GM19467 (cell line): ENCODE data around the gene DCUN1D1.

ENCODE experiments used
- ATAC-seq: cut with Tn5 transposase; IDR thresholded peaks from one replicate; pipeline ENCODE4 v1.9.1; 2021; ENCODE audit warnings: mild to moderate bottlenecking, moderate library complexity; ENCODE audit not compliant: unreplicated experiment

DCUN1D1 gene

GRCh38 chr3:182973047-182973446, 7.3 kb downstream of the DCUN1D1 start:
- no peak for ATAC-seq

- ATAC-seq = no peak
Observed at GRCh38 chr3:182972387-182972786, 8.0 kb downstream of the DCUN1D1 start.

DNA sequence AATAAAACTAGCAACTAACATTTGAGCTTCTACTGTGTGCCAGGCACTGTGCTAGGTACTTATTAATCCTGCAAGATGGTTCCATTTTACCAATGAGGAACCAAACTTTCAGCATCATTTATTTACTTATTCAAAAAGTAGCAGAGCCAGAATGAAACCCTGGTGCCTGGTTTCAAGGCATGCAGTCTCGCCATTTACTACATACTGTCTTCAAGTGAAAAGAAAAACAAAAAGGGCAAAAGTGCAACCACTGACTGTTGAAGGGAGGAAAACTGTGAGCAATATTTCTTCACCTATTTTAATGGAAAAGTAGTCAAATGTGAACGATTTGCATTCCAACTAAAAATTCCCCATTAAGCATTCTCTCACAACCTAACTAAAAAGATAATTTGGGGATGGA, 8.7 kb downstream of the DCUN1D1 start:
- no peak for ATAC-seq

- ATAC-seq = no peak
Observed at GRCh38 chr3:182970811-182971418, 9.4 kb downstream of the DCUN1D1 start.

- ATAC-seq = no peak
Observed at GRCh38 chr3:182969853-182970252, 10.5 kb downstream of the DCUN1D1 start.

- ATAC-seq = no peak
Observed at GRCh38 chr3:182969277-182969676, 11.1 kb downstream of the DCUN1D1 start.

DNA sequence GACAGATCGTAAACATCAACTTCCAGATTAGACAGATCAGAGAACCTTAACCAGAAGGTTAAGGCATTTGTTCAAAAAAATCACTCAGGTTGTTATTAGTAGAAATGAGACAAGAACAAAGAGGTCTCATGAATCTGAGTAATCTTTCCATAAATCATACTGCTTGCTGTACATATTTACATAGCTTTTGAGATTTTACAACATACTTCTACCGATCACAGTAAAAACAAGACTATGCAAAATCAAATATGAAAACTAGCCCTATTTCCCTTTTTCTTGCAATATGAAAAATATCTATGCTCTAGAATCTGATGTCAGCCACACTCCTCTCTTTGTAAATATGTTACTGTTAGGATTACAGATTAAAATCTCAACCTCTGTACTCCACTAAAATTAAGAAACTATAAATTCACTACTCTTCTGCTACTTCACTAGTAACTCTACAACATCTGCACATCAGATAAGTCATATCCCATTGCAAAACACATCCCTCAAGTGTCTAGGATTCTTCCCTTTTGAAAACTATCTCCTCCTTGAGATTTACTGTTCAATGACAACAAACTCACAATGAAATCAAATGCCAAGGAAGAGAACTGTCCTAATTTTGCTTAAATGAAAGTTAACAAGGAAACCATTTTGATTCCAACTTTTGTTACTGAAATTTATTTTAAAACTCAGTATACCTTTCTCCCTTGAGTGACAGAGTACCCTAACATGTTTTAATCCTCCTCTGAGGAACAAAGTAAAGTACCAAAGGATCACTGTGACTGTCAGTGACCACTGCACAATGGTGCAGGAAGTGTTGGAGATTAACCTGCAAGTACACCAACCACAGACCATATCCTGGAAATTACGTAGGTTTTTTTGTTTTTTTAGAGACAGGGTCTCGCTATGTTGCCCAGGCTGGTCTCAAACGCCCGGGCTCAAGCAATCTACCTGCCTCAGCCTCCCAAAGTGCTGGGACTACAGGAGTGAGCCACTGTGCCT, 12.8 kb downstream of the DCUN1D1 start:
- peak; percentile 64 for ATAC-seq

GRCh38 chr3:182965861-182966366, 14.4 kb downstream of the DCUN1D1 start:
- no peak for ATAC-seq

- no peak for ATAC-seq
Observed at GRCh38 chr3:182964179-182964578, 16.2 kb downstream of the DCUN1D1 start.

DNA sequence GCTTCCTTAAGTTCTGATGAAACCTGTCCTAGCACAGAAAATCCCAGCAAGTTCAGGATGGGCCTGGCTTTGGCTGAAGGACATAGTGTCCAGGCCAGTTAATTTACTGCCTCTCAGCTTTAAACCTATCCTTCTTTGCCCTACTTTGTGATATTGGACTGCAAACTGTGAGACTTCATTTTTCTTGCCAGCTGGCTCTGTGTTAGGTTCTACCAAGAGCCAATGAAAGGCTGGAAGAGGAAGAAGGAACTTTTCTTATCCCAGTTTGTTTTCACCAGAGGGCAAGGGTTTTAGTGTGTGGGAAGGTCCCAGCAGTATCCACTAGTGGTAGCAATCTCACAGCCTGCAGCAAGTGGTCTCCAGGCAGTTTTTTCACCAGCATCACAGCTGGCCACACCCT, 18.2 kb downstream of the DCUN1D1 start:
- ATAC-seq = no peak

GRCh38 chr3:182959474-182960350, 20.6 kb downstream of the DCUN1D1 start:
- no peak for ATAC-seq

GRCh38 chr3:182957676-182958266, 22.6 kb downstream of the DCUN1D1 start:
- no peak for ATAC-seq

- ATAC-seq = no peak
Observed at GRCh38 chr3:182957226-182957625, 23.1 kb downstream of the DCUN1D1 start.

DNA sequence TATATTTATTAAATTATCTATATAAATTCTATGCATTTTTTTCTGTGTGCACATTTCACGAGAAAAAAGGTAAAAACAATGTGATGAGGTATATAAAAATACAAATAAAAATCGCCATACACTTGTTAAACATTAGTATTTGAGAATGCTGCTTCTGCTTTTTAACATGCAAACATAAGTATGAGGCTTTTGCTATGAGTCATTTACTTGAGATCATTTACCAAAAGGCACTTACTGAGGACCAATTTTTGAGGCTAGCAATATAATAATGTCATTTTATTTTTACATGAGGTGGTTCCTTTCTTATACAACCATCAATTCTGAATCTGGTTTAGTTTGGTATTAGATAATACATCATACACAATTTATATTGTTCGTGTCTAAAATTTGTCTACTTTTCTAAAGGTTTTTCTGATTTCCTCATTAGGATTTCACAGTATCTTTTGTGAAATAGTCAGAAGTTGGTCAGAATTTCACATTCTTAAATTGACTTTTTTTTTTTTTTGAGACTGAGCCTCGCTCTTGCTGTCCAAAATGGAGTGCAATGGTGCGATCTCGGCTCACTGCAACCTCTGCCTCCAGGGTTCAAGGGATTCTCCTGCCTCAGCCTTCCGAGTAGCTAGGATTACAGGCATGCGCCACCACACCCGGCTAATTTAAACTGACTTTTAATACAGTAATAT, 25.6 kb downstream of the DCUN1D1 start:
- ATAC-seq = peak; percentile 93

DNA sequence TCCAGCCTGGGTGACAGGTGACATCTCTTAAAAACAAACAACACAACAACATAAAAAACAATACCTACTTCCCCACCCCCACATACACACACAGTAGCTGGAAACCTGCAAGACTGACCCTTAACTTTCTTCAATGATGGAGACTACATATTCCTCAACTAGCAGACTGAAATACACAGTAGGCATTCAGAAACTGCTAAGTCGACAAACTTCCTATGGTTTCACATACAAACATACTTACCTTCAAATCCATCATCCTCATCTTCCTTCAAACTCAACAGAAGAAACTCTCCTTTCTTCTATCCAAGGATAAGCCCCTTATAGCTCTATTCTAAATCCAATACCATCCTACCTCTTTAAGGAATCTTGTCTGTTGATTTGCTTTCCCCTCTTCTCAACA, 30.6 kb downstream of the DCUN1D1 start:
- ATAC-seq = no peak

DNA sequence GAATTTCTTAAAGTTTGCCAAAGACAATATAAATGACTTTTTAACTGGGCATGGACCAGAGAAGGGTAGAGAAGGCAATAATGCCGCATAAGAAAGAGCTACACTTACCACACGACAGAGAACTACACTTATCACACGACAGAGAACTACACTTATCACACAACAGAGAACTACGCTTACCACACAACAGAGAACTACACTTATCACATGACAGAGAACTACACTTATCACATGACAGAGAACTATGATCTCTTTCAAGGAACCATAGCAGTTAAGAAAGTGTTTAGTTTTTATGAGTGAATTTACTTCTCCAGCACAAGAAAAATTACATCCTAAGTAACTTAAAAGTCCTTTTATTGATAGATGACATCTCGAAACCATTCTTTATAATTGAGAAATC, 32.0 kb downstream of the DCUN1D1 start:
- ATAC-seq = no peak

- ATAC-seq = no peak
Observed at GRCh38 chr3:182947888-182948287, 32.5 kb downstream of the DCUN1D1 start.

- no peak for ATAC-seq
Observed at GRCh38 chr3:182941719-182942118, 38.6 kb downstream of the DCUN1D1 start.

DNA sequence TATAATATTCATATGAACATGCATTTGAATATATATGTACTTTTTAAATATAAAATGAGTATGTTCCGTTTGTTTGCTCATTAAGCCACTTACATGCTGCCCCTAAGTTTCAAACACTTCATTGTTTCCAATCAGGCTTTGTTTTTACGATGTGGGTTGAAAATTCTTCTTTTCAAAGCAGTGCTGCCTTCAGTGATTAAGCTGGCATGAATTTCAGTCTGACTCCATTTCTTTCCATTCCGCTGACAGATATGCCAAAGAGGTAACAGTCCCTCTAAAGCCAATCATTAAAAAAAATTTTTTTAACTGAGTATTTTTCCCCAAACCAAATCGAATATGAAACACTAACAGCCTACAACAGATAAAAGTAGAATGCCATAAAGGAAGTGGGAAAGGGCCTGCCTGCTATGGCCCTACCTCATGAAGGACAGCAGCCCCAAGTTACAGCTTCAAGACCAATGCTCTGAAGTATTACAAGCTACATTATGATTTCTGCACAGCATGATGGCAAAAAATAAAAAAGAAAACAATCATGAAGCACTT, 40.0 kb downstream of the DCUN1D1 start:
- no peak for ATAC-seq
